NCI-H446 treated with DMSO at 0.1 percent for 48 hours (cell line): ENCODE results near the gene RNU4-1.

Source experiments
- DNase-seq: peaks from one replicate; lab custom pipeline; 2025; lab: John Stamatoyannopoulos, UW

The RNU4-1 gene

DNA sequence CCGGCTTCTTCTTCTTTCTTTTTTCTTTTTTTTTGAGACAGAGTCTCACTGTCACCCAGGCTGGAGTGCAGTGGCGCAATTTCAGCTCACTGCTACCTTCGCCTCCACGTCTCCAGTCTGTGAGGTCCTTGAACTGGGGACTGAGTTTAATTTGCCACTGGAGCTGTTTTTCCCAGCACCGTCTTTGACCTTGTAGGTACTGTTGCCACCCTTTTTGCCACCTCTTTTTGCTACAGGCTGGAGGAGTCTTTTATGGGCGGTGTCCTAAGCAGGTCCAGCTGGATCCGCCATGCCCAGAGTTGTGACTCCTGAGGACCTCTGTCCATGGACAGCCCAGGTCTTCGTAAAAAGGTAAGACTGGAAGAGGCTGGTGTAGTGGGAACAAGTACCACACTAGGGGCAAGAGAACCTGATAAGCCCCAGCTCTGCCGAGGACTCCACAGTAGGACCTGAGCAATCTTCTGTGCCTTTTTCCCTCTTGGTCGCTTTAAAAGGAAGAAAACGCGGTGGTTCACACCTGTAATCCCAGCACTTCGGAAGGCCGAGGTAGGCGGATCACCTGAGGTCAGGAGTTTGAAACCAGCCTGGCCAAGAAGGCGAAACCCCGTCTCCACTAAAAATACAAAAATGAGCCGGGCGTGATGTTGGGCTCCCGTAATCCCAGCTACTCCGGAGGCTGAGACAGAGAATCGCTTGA, 2.3 kb downstream of the RNU4-1 start:
- no peak for DNase-seq

- DNase-seq, result no peak
These were observed 5.5 kb downstream of the RNU4-1 start for GRCh38 chr12:120287491-120287890.

DNA sequence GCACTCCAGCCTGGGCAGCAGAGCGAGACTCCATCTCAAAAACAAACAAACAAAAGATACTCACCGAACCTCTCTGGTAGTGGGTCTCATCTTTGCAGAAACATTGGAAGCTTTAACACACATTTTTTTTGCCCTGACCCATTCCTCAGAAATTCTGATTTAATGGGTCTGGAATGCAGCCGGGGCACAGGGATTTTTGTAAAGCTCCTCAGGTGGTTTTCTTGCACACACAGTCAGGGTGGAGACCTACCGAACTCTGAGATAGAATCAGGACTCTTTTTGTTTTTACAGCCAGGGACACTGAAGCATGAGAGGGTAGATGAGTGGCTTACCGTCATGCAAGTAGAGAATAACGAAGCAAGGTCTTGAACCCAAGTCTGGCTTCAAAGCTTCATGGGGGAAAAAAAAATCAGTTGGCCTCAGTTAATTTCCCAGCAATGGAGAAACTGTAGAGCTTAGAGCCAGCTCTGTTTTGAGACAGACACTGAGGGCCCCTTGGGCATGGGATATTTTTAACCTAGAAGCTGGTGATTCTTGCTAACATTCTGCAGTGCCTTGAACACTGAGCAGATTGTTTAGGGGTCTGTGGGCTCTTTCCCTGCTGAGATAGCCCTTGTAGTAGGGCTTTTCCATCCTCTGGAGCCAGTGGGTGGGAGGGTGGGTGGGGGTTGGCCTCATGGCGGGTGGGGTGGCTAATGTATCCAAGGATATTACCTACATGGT, 6.1 kb downstream of the RNU4-1 start:
- DNase-seq, result no peak

GRCh38 chr12:120284381-120284780, 8.7 kb downstream of the RNU4-1 start:
- DNase-seq, result no peak

DNA sequence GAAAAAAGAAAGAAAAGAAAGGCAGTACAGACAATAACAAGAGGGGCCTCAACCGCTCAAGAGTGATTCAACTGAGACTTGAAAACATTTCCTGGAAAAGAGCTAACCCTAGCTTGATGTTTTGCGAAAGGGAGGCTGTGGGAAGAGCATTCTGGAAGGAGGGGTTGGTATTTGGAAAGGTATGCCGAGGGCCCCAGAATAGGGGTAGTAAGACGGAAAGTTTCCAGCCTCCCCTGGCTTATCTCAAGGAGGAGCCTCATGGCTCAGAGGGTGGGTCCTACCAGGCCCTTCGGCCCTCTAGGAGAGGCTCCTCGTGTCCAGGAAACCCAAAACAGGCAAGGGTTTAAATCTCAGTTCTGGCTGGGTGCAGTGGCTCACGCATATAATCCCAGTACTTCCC, 9.7 kb downstream of the RNU4-1 start:
- DNase-seq, result no peak

- no peak for DNase-seq
These were observed 14.6 kb downstream of the RNU4-1 start for GRCh38 chr12:120278137-120279069.

GRCh38 chr12:120276734-120277133, 16.3 kb downstream of the RNU4-1 start:
- DNase-seq, result no peak

GRCh38 chr12:120267736-120268135, 25.3 kb downstream of the RNU4-1 start:
- DNase-seq, result no peak

DNA sequence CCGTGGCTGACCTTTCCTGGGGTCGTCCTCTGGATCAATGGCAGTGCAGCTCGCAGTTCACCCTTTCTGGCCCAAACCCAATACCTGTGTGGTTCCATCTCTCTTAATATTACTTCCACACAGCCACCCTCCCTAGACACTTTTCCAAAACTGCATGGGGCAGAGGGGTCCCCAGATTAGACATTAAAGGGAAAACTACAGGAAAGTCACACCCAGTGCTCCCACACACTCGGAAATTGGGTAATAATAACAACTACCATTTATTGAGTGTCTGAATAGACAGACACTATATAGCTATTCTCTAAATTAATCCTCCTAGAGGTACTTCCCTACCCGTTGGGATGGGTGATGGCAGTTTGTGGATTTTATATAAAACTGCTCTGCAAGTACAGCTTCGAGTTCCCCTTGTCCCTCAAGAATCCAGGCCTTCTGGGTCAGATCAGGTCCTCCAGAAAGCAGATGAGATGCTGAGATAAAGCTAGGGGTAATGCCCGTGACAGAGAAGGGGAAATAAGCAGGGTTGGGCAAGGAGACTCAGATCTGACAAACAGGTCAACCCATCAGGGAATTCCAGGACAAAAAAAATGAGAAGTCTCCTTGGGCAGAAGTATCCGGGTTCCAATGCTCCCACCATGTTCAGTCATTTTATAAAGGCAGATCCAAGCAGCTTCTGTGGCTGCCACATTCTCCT, 26.7 kb downstream of the RNU4-1 start:
- DNase-seq, result no peak

- peak; percentile 24 for DNase-seq
These were observed 27.4 kb downstream of the RNU4-1 start, which contains the start of gene PXN for GRCh38 chr12:120265473-120266179. TSS of gene PXN (minus strand) at chr12:120265730. CDS start at chr12:120265629, 101 bp downstream.

DNA sequence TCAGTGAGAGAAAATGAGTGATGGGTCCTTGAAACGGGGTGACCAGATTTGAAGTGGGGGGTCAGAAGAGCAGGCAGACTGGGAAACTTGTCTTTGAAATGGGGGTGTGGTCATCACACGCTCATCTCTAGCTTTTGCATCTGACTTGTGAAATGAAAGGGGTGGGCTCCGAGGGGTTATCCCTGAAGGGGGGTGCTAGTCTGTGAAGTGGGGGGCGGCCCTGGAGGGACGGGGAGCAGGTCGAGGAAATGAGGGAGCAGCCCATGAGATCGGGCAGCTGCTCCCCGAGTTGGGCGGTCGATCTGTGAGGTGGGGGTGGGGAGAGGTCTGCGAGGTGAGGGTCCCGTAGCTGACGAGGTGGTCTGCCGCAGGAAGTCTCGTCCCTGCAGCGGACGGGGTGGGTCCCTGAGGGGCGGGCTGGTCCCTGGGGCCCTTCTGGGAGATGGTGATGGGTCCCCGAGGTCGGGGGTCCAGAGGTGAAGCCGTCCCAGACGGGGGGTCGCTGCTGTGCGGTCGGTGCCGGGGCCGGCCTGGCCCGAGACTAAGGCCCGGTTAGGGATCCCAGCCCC, 28.0 kb downstream of the RNU4-1 start:
- DNase-seq, result no peak

DNA sequence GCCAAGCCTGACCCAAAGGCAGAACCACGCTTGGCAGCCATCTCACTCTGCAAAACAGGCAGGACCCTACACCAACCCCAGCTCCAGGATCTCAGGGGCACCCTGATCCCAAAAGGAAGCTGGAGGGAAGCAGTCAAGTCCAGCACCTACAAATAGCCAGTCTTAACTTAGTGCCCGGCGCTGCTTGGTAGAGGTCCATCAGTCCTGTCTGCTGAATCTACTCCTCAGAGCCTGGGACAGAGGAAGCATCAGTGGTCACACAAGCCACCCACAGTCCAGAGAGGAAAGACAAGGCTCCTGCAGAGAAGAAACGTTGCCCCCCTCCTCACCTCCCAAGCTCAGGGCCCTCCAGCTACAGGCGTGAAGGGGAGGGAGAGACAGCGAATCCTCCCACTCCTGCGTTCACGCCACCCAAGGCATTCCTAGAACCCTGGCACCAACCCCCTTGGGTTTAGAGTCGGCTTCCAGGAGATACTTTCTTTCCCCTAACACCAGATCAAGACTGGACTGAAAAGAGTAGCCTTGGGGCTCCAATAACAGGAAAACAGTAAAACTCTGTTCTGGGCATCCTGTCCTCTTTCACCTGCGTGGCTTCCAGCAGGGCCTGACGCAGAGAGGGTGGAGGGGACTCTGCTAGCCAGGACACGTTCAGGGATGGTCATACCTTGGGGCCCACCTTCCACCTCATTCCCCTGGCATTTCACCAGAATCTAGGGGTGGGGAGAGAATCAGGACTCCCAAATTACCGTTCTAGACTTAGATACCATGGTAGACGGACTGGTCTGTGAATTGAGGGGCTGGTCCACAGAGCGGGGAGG, 28.7 kb downstream of the RNU4-1 start:
- no peak for DNase-seq

DNA sequence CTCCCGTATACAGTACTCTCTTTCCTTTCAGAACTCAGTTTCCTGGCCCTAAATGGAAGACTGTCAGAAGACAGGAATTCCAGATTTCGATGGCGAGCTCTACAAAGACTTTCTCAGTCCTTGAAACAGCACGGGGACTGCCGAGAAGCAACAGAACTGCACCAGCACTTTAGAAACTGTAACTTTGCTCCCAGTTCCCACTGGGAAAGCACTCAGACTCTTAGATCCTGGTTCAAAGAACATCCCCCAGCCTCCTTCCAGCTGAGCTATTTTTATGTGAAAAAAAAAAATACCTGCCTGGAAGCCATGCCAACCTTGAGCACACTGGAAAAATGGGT, 29.3 kb downstream of the RNU4-1 start:
- no peak for DNase-seq

DNA sequence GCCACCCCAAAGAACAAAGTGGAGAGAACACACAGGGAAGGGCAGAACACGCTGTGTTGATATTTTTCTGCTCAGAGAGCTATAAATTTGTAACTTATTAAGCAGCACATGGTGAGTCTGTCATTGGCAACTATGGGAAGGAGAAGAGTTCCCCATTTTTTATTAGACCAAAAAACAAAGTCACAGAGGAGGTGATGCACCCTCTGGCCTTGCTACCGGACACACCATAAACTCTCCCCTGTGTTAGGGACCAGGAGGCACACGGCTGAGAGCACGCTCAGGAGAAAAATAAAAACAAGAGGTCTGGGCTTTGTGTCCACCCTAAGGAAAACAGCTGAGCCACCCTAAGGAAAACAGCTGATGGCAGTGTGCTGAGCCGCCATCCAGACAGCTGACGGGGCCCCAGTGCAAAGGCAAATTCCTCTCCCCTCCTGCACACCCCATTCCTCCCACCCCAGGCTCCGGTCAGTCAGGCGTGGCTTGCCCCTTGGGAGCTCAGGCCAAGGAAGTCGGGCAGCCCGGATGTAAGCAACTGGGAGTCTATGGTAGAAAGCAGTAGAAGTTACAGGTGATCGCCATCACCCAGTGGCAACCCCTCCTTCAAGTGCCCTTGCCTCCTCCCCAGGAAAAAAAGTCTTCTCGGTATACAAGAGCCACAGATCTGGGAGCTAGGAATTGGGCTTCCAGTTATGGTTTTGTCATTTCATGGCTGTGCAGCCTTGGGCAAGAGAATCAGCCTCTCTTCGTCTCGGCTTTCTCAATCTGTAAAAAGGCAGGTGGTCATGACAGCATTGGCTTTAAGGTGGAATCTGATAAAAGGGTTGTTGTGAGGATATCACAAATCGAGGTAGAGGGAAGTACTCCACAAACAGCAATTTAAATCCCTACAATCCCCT, 29.9 kb downstream of the RNU4-1 start:
- no peak for DNase-seq

DNA sequence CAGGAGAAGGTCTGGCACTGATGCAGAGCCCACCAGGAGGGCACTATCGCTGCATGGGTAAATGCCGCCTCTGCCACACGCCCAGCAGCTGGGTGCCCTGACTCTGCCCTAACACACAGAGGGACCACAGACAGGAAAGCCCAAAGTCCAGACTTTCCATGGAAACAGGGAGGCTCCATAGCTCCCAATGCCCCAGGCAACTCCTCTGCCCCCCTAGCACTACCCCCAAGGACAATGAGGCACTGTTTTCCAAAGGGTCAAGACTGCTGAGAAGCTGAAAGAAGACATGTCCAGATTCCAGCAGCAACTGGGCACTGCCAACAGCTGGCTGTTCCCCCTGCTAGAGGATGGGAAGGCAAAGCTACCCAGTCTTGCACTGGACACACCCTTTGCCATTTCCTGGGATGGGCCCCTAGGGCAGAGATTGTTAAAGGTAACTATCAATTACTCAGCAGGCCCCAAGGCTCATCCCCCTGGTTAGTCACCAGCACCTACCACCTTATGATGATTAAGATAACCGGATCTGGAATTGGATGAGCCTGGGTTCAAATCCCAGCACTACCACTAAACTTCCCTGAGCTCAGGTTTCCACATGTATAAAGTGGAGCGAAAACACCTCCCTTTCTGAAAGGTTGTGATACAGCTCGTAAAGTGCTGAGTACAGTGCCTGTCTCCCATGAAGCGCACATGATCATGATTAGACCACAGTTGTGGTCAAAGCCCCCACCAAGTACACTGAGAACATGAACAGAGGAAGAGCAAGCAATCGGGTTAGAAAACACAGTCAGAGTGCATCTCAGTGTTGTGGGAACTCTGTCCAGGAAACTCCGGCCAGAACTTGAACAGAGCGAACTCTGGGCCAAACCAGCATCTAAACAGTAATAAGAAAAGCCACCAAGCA, 30.8 kb downstream of the RNU4-1 start:
- DNase-seq, result no peak

DNA sequence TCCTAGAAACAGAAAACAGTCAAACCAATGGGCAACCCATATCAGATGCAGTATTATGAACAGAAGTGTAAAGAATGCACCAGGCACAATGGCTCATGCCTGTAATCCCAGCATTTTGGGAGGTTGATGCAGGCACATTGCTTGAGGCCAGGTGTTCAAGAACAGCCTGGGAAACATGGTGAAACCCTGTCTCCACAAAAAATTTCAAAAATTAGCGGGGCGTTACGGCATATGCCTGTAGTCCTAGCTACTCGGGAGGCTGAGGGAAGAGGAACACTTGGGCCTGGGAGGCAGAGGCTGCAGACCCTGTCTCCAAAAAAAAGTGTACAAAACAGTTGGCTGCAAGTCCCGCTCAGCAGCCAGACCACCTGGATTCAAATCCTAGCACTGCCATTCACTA, 32.4 kb downstream of the RNU4-1 start:
- DNase-seq, result no peak

GRCh38 chr12:120259418-120260202, 33.4 kb downstream of the RNU4-1 start:
- DNase-seq, result no peak
